ENCODE data around the gene UBE2U. TPM values are rescaled to one million over a fixed set of nuclear protein-coding genes. Genes with fewer than 3 reads are reported as not detected.

The UBE2U gene
- total and polyA plus RNA-seq, 12 donors: not detected

GRCh38 chr1:64195081-64195395 is 8.4 kb upstream of the UBE2U start:
- no peak overlapping the region for H3K27ac ChIP-seq

GRCh38 chr1:64196074-64196870 is 7.2 kb upstream of the UBE2U start:
- H3K27ac ChIP-seq: no peak overlapping the region
- H3K27me3 ChIP-seq: no peaks in the 10 kb centered on the region
- no peaks in the 10 kb centered on the region for H3K36me3 ChIP-seq (replicated peaks in 1 of 2)

More at GRCh38 chr1:64195081-64195395, 8.4 kb upstream of the UBE2U start:
- Histone ChIP-seq H3K9me3 (replicated peaks in 1 of 3) (no peaks in the 10 kb centered on the region), H3K4me1 (replicated peaks in 1 of 2) (no peaks in the 10 kb centered on the region), H3K4me3 (no peak overlapping the region), H3K27me3 (no peaks in the 10 kb centered on the region), H3K36me3 (replicated peaks in 1 of 2) (no peaks in the 10 kb centered on the region)
- 77 to 94% (median 81%) methylated on average over 1 of the region's 1 CpG for WGBS, 4 donors
- TF ChIP-seq POLR2A (IDR thresholded peaks at IDR 0.05) (no peak), CTCF (IDR thresholded peaks at IDR 0.05) (no peak)
- DNase-seq: no peak
- intact Hi-C loops (cut with DNase I): no loop called here

GRCh38 chr1:64197076-64197475 is 6.3 kb upstream of the UBE2U start:
- intact Hi-C loops (cut with DNase I): no loop called here
- no peaks in the 10 kb centered on the region for H3K27me3 ChIP-seq
- no peak for DNase-seq

More at GRCh38 chr1:64196074-64196870, 7.2 kb upstream of the UBE2U start:
- Histone ChIP-seq H3K9me3 (replicated peaks in 1 of 3) (no peaks in the 10 kb centered on the region), H3K4me1 (replicated peaks in 1 of 2) (no peaks in the 10 kb centered on the region), H3K4me3 (no peak overlapping the region)
- no peak for DNase-seq
- 65 to 78% (median 73%) methylated on average over 6 to 8 of the region's 8 CpGs for WGBS, 4 donors
- TF ChIP-seq POLR2A (IDR thresholded peaks at IDR 0.05): no peak
- no peak for TF ChIP-seq CTCF (IDR thresholded peaks at IDR 0.05)
- intact Hi-C loops (cut with DNase I): no loop called here

GRCh38 chr1:64199154-64199553 is 4.3 kb upstream of the UBE2U start:
- Histone ChIP-seq H3K27ac (no peak overlapping the region), H3K36me3 (replicated peaks in 1 of 2) (no peaks in the 10 kb centered on the region), H3K4me3 (no peak overlapping the region), H3K9me3 (replicated peaks in 1 of 3) (no peaks in the 10 kb centered on the region), H3K27me3 (no peaks in the 10 kb centered on the region), H3K4me1 (replicated peaks in 1 of 2) (no peaks in the 10 kb centered on the region)
- 48 to 75% (median 67%) methylated on average over 1 to 2 of the region's 2 CpGs for WGBS, 4 donors
- intact Hi-C loops (cut with DNase I): no loop called here
- TF ChIP-seq POLR2A (IDR thresholded peaks at IDR 0.05): no peak
- no peak for TF ChIP-seq CTCF (IDR thresholded peaks at IDR 0.05)
- no peak for DNase-seq

More at GRCh38 chr1:64197076-64197475, 6.3 kb upstream of the UBE2U start:
- 85 to 92% (median 88%) methylated on average over 3 of the region's 3 CpGs for WGBS, 4 donors
- Histone ChIP-seq H3K9me3 (replicated peaks in 1 of 3) (no peaks in the 10 kb centered on the region), H3K4me1 (replicated peaks in 1 of 2) (no peaks in the 10 kb centered on the region), H3K27ac (no peak overlapping the region), H3K36me3 (replicated peaks in 1 of 2) (no peaks in the 10 kb centered on the region), H3K4me3 (no peak overlapping the region)
- TF ChIP-seq CTCF (IDR thresholded peaks at IDR 0.05) (no peak), POLR2A (IDR thresholded peaks at IDR 0.05) (no peak)

Measured in adrenal gland (tissue), 12 donors.